Subcutaneous adipose tissue (tissue), 4 donors: Measurements from ENCODE around the gene ZSWIM1. TPM values are rescaled to one million over a fixed set of nuclear protein-coding genes. Genes with fewer than 3 reads are reported as not detected.

Source experiments
- total RNA-seq, 4 donors: library from RNA; depleted of rRNA; stranded (reverse); fragments of >200 nt; gene quantifications; one replicate each; pipeline ENCODE4 v1.1.0, GENCODE V29; 2016
- TF ChIP-seq, protein P1 (sequence below): fragments of 450-650 bp; IDR thresholded peaks from one replicate; pipeline ENCODE4 v1.5.1; 2016; ENCODE audit warnings: low read depth, mild to moderate bottlenecking, control low read depth, antibody characterized with exemption, moderate library complexity

The ZSWIM1 gene
- total RNA-seq, 4 donors from 2014 or later = 5.9 to 7.0 (median 6.7) TPM

DNA sequence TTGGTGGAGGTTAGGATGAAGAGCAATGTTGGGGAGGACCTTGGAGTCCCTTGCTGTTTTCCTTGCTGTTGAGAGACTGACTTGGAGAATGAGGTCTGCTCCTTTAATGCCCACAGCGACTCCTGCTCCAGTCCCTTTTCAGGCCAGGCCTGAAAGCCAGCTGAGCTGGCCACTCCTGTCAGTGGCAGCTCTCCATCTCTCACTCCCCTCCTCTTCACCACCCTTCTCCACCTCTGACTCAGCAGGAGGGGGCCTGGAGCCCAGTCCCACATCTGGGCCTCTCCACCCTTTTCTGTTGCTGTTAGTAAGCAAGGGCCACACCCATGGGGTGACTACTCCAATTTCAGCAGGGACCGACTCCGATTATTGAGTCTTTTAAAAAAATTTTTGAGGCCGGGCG lies 45.2 kb upstream of the ZSWIM1 start:
- TF ChIP-seq, protein P1, sequence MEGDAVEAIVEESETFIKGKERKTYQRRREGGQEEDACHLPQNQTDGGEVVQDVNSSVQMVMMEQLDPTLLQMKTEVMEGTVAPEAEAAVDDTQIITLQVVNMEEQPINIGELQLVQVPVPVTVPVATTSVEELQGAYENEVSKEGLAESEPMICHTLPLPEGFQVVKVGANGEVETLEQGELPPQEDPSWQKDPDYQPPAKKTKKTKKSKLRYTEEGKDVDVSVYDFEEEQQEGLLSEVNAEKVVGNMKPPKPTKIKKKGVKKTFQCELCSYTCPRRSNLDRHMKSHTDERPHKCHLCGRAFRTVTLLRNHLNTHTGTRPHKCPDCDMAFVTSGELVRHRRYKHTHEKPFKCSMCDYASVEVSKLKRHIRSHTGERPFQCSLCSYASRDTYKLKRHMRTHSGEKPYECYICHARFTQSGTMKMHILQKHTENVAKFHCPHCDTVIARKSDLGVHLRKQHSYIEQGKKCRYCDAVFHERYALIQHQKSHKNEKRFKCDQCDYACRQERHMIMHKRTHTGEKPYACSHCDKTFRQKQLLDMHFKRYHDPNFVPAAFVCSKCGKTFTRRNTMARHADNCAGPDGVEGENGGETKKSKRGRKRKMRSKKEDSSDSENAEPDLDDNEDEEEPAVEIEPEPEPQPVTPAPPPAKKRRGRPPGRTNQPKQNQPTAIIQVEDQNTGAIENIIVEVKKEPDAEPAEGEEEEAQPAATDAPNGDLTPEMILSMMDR = no peak

DNA sequence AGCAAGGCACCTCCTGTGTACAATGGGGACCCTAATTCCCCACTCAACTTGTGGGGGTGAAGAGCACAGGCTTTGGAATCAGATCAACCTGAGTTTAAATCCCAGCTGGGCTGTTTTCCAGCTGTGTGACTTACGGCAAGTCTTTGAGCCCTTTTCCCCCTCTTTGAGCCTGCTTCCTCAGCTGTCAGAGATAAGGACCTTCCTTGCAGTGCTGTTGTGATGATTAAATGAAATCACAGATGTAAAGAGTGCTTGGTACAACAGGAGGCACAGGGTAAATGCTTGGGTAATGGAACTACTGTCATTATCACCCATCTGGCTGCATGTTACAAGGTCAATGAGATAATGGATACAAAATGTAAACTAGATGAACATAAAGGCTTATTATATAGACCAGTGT lies 44.2 kb upstream of the ZSWIM1 start:
- TF ChIP-seq, protein P1 = no peak

- TF ChIP-seq, protein P1 = no peak
Measured at GRCh38 chr20:45840700-45841198, 40.3 kb upstream of the ZSWIM1 start.

- TF ChIP-seq, protein P1 = no peak
Measured at GRCh38 chr20:45841407-45842129, 39.5 kb upstream of the ZSWIM1 start.

GRCh38 chr20:45842169-45842812 lies 38.7 kb upstream of the ZSWIM1 start:
- TF ChIP-seq, protein P1 = no peak

DNA sequence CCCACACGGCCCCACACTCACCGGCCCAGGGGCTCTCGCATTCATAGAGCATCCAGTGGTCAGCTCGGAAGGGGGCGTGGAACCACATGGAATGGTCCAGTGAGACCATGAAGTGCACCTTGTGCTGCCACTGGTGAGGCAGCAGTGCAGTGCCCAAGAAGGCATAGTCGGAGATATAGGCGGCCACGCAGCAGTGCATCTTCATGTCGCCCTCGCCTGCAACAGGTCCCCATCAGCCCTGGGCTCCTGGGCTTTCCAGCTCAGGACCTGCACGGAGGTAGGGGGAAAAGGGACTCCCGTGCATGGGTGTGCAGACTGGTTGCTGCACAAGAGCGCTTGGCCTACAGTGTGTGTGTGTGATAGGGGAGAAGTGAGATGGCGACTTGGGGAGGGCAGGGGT lies 37.5 kb upstream of the ZSWIM1 start:
- TF ChIP-seq, protein P1 = no peak

- TF ChIP-seq, protein P1 = no peak
Measured at GRCh38 chr20:45845452-45845851, 35.6 kb upstream of the ZSWIM1 start.
